Activated CD8-positive, alpha-beta memory T cell treated with anti-CD3 and anti-CD28 coated beads for 48 hours (primary cell): ENCODE measurements around the gene TMEM145.
"Not testable (repeated sequence)": the region's sequence is repeated elsewhere in the genome, so short reads cannot be mapped to it uniquely, and the experiment has no call there.

Source experiments
- DNase-seq, 3 experiments: peaks; one replicate each; pipeline ENCODE4 v3.0.0-alpha.2; 2020; ENCODE audit warnings: low read depth in 2 of 3, low spot score in 2 of 3

The TMEM145 gene

GRCh38 chr19:42313096-42313839 lies at the start of gene TMEM145:
TSS of gene TMEM145 (plus strand) at chr19:42313309. CDS start at chr19:42313377, 68 bp downstream.
- DNase-seq: peak in 1 of 3 experiments; percentile 27

- DNase-seq: not testable (repeated sequence)
These were observed 47.0 kb upstream of the TMEM145 start for GRCh38 chr19:42266105-42266504.

- not testable (repeated sequence) for DNase-seq
These were observed 46.0 kb upstream of the TMEM145 start for GRCh38 chr19:42266928-42267603.

- DNase-seq: no peak
These were observed 45.4 kb upstream of the TMEM145 start for GRCh38 chr19:42267644-42268141.

GRCh38 chr19:42268142-42268703 lies 44.9 kb upstream of the TMEM145 start:
- DNase-seq: peak; percentile 91 to 96 (median 95)

- DNase-seq: peak; percentile 95 to 97 (median 96)
These were observed 44.2 kb upstream of the TMEM145 start, which contains the start of gene CIC for GRCh38 chr19:42268704-42269477. TSS of gene CIC (plus strand) at chr19:42269252. CDS start at chr19:42271784, 2,532 bp downstream.

- no peak for DNase-seq
These were observed 43.4 kb upstream of the TMEM145 start for GRCh38 chr19:42269478-42270345.

GRCh38 chr19:42270346-42271044 lies 42.6 kb upstream of the TMEM145 start:
- no peak for DNase-seq

GRCh38 chr19:42271045-42271419 lies 42.1 kb upstream of the TMEM145 start:
- DNase-seq: no peak

- DNase-seq: no peak
These were observed 41.1 kb upstream of the TMEM145 start for GRCh38 chr19:42271861-42272534.

- no peak for DNase-seq
These were observed 40.6 kb upstream of the TMEM145 start for GRCh38 chr19:42272535-42272897.

GRCh38 chr19:42272989-42273406 lies 40.1 kb upstream of the TMEM145 start:
- no peak for DNase-seq

- no peak for DNase-seq
These were observed 39.6 kb upstream of the TMEM145 start for GRCh38 chr19:42273407-42274064.

GRCh38 chr19:42274065-42274682 lies 38.9 kb upstream of the TMEM145 start:
- DNase-seq: no peak

GRCh38 chr19:42275103-42275502 lies 38.0 kb upstream of the TMEM145 start:
- no peak for DNase-seq

GRCh38 chr19:42275517-42275916 lies 37.6 kb upstream of the TMEM145 start:
- DNase-seq: no peak

GRCh38 chr19:42276284-42276683 lies 36.8 kb upstream of the TMEM145 start:
- DNase-seq: no peak

GRCh38 chr19:42276821-42277220 lies 36.3 kb upstream of the TMEM145 start:
- DNase-seq: no peak
